Activated CD8-positive, alpha-beta memory T cell treated with anti-CD3 and anti-CD28 coated beads for 24 hours (primary cell): ENCODE data around the gene EVI2B.
"Not testable (repeated sequence)": the region's sequence is repeated elsewhere in the genome, so short reads cannot be mapped to it uniquely, and the experiment has no call there.

Source experiments
- DNase-seq: peaks from one replicate; pipeline ENCODE4 v3.0.0-alpha.2; 2020

EVI2B gene

GRCh38 chr17:31269036-31269577 lies 44.7 kb downstream of the EVI2B start:
- no peak for DNase-seq

GRCh38 chr17:31266042-31266441 lies 47.8 kb downstream of the EVI2B start:
- DNase-seq: no peak

- DNase-seq: not testable (repeated sequence)
These were observed 50.9 kb downstream of the EVI2B start for GRCh38 chr17:31262923-31263322.

GRCh38 chr17:31261601-31262000 lies 52.3 kb downstream of the EVI2B start:
- no peak for DNase-seq

- DNase-seq: no peak
These were observed 53.7 kb downstream of the EVI2B start for GRCh38 chr17:31260151-31260550.

- no peak for DNase-seq
These were observed 56.9 kb downstream of the EVI2B start for GRCh38 chr17:31256936-31257335.

GRCh38 chr17:31254654-31255053 lies 59.2 kb downstream of the EVI2B start:
- DNase-seq: no peak
